Ovary (tissue), 3 donors: ENCODE results near the gene ZG16.

Experiments
- CTCF ChIP-seq, 3 donors: fragments of 450-650 bp in 2 of 3; fragments of 200-600 bp in 1 of 3; IDR thresholded peaks; one replicate each; pipeline versions ENCODE4 v1.5.1 to v1.8.0; 2016 to 2022; ENCODE audit warnings: antibody characterized with exemption in 3 of 3, mild to moderate bottlenecking in 1 of 3
- POLR2A ChIP-seq: fragments of 450-650 bp; IDR thresholded peaks from one replicate; pipeline ENCODE4 v1.6.1; 2017; ENCODE audit warnings: antibody characterized with exemption, mild to moderate bottlenecking, moderate library complexity
- donor health status: DM: no; HTN: no; CAD: no.

GRCh38 chr16:29737713-29738112 lies 40.3 kb upstream of the ZG16 start:
- TF ChIP-seq CTCF (IDR thresholded peaks at IDR 0.05): no peak
- no peak for TF ChIP-seq POLR2A
